Left lung (tissue), 10 donors: ENCODE results near the gene CACNB4. TPM values are rescaled to one million over a fixed set of nuclear protein-coding genes. Genes with fewer than 3 reads are reported as not detected.
"Not testable (repeated sequence)": the region's sequence is repeated elsewhere in the genome, so short reads cannot be mapped to it uniquely, and the experiment has no call there.

Experiments
- ATAC-seq: fragments of 200-7000 bp; cut with Tn5 transposase; one replicate; pipeline ENCODE4 v1.9.1; 2020; ENCODE audit warnings: moderate library complexity
- DNase-seq, 4 donors: peaks; one replicate each; pipeline ENCODE4 v3.0.0-alpha.2; 2013 to 2020
- H3K27ac ChIP-seq, 2 donors: fragments of 200-600 bp; sonication (generic) in 1 of 2; one replicate each; pipeline versions ENCODE4 v1.5.0 to v1.8.0; 2020 to 2021
- H3K27me3 ChIP-seq, 2 donors: fragments of 200-600 bp; sonication (generic) in 1 of 2; one replicate each; pipeline versions ENCODE4 v1.5.0 to v1.8.0; 2020 to 2021
- H3K36me3 ChIP-seq, 2 donors: fragments of 200-600 bp; sonication (generic) in 1 of 2; one replicate each; pipeline versions ENCODE4 v1.5.0 to v1.8.0; 2020 to 2021
- H3K4me1 ChIP-seq, 2 donors: fragments of 200-600 bp; one replicate each; pipeline ENCODE4 v1.8.0; 2021
- H3K4me3 ChIP-seq, 2 donors: fragments of 200-600 bp; sonication (generic) in 1 of 2; one replicate each; pipeline versions ENCODE4 v1.5.0 to v1.8.0; 2020 to 2021; ENCODE audit warnings: mild to moderate bottlenecking in 1 of 2
- H3K9me3 ChIP-seq, 2 donors: fragments of 200-600 bp; sonication (generic) in 1 of 2; one replicate each; pipeline versions ENCODE4 v1.5.0 to v1.8.0; 2020 to 2021
- CTCF ChIP-seq, 2 donors: fragments of 200-600 bp; sonication (generic) in 1 of 2; IDR thresholded peaks; one replicate each; pipeline versions ENCODE4 v1.5.0 to v1.8.0; 2021; ENCODE audit warnings: antibody characterized with exemption in 2 of 2
- intact Hi-C, 2 donors: fragments of 100-400 bp; cut with DNase I; formaldehyde crosslinking; loops; one replicate each; pipeline versions ENCODE4 v1.11.2 to v1.14.2; 2022
- polyA plus RNA-seq, 6 donors: library from polyadenylated mRNA; unstranded; fragments of 120-200 nt; gene quantifications; one replicate each; pipeline ENCODE4 v1.2.1, GENCODE V29; 2013; ENCODE audit not compliant: insufficient read length in 6 of 6
- total RNA-seq, 2 donors: library from RNA; stranded (reverse); fragmentation: NEBNext Ultra II Directional; extraction: Animal tissue kit (Norgen Biotek cat#: 25700); gene quantifications; one replicate each; pipeline ENCODE4 v1.2.1, GENCODE V29; 2021
- donor health status: DM: no; HTN: yes; CAD: no.
- donor health status: DM: no; HTN: no; CAD: no.

The CACNB4 gene
- total and polyA plus RNA-seq, 8 donors = 5.9 to 11.2 (median 8.6) TPM

DNA sequence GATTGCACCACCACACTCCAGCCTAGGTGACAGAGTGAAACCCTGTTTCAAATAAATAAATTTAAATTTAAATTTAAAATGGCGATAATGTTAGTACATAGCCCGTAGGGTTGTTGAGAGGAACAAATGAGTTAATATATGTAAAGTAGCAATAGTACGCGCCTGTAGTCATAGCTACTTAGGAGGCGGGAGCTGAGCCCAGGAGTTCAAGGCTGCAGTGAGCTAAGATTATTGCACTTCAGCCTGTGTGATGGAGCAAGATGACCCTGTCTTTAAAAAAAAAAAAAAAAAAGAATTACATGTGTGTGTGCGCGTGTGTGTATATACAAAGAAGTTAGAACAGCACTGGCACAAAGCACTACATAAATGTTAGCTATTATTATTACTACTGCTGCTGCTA lies 153.2 kb downstream of the CACNB4 start:
- no peak overlapping the region for H3K27ac ChIP-seq

GRCh38 chr2:151945186-151945585 lies 153.7 kb downstream of the CACNB4 start:
- peaks cover 0 to 17% of the 10 kb centered on the region in 2 donors for H3K9me3 ChIP-seq
- peaks cover 4 to 9% of the 10 kb centered on the region in 2 donors for H3K4me1 ChIP-seq
- H3K27ac ChIP-seq = no peak overlapping the region
- no peaks in the 10 kb centered on the region for H3K36me3 ChIP-seq
- intact Hi-C loops = no loop called here
- H3K4me3 ChIP-seq = no peak overlapping the region
- DNase-seq (no peak), ATAC-seq (no peak)
- no peaks in the 10 kb centered on the region for H3K27me3 ChIP-seq
- no peak for TF ChIP-seq CTCF (IDR thresholded peaks at IDR 0.05)

More for the DNA sequence above, 153.2 kb downstream of the CACNB4 start:
- no peak for TF ChIP-seq CTCF (IDR thresholded peaks at IDR 0.05)
- H3K4me3 ChIP-seq = no peak overlapping the region
- no peak for ATAC-seq
- no peaks in the 10 kb centered on the region for H3K27me3 ChIP-seq
- no peak for DNase-seq
- intact Hi-C loops = no loop called here
- peaks cover 0 to 17% of the 10 kb centered on the region in 2 donors for H3K9me3 ChIP-seq
- H3K36me3 ChIP-seq = no peaks in the 10 kb centered on the region
- peaks cover 4 to 9% of the 10 kb centered on the region in 2 donors for H3K4me1 ChIP-seq

DNA sequence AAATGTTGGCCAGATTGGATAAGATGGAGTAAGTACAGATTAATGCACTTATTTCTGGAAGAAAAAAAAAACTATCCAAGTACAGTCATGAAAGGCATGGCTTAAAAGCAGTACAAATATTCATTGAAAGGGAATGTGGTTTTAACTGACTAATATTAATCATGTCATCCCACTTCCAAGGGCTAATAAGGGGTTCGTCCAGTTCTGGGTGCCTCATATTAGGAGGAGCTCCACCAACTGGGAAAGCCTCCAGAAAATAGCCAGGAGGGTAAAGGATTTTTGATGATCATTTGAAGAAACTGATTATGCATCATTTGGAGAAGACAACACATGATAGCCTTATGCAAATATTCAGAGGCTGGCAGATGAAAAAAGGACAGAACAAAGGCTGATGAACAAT lies 155.4 kb downstream of the CACNB4 start:
- Histone ChIP-seq H3K27me3 (no peaks in the 10 kb centered on the region), H3K4me3 (no peak overlapping the region), H3K4me1 (peaks cover 4 to 9% of the 10 kb centered on the region in 2 donors), H3K27ac (no peak overlapping the region), H3K36me3 (no peaks in the 10 kb centered on the region), H3K9me3 (peaks cover 0 to 17% of the 10 kb centered on the region in 2 donors)
- no peak for DNase-seq
- intact Hi-C loops = no loop called here
- ATAC-seq = no peak
- TF ChIP-seq CTCF (IDR thresholded peaks at IDR 0.05) = no peak

- H3K4me1 ChIP-seq, H3K27ac ChIP-seq, H3K36me3 ChIP-seq, intact Hi-C loops, ATAC-seq, DNase-seq, H3K27me3 ChIP-seq, H3K4me3 ChIP-seq: not testable (repeated sequence)
- peaks cover 0 to 17% of the 10 kb centered on the region in 2 donors for H3K9me3 ChIP-seq
These were observed 156.2 kb downstream of the CACNB4 start for GRCh38 chr2:151942540-151943205.

GRCh38 chr2:151937966-151938365 lies 160.9 kb downstream of the CACNB4 start:
- peaks cover 0 to 11% of the 10 kb centered on the region in 2 donors for H3K9me3 ChIP-seq
- ATAC-seq = no peak
- H3K4me1 ChIP-seq = no peaks in the 10 kb centered on the region
- intact Hi-C loops = no loop called here
- H3K27me3 ChIP-seq = no peaks in the 10 kb centered on the region
- no peak overlapping the region for H3K4me3 ChIP-seq
- H3K36me3 ChIP-seq = no peaks in the 10 kb centered on the region
- no peak for TF ChIP-seq CTCF (IDR thresholded peaks at IDR 0.05)
- H3K27ac ChIP-seq = no peak overlapping the region
- DNase-seq = no peak

DNA sequence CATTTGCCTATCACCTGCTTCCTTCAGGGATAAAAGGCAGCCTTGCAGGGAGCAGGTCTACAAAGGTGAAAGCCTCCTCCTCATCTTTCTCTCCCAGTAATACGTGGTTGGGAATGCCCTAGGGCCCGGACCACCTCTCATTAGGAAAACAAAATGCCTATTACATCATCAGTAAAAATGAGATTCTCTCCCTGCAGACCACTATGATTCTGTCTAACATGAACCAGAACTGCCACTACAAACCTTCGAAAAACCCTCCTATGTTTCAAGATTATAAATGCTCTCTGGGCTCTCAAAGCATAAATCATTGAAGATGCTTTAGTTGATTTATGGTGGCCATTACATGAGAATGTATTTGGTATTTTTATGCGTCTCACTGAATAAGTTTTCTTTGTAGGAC lies 162.2 kb downstream of the CACNB4 start:
- H3K27me3 ChIP-seq = no peaks in the 10 kb centered on the region
- no peaks in the 10 kb centered on the region for H3K9me3 ChIP-seq
- no peak for DNase-seq
- no peaks in the 10 kb centered on the region for H3K36me3 ChIP-seq
- TF ChIP-seq CTCF (IDR thresholded peaks at IDR 0.05) = no peak
- H3K27ac ChIP-seq = no peak overlapping the region
- no peak overlapping the region for H3K4me3 ChIP-seq
- intact Hi-C loops = no loop called here
- no peaks in the 10 kb centered on the region for H3K4me1 ChIP-seq
- no peak for ATAC-seq
